H54 (cell line): ENCODE results near the gene DNAI2.

ENCODE experiments used
- DNase-seq: peaks from one replicate; pipeline ENCODE4 v3.0.0; 2011; ENCODE audit warnings: low spot score, mixed read lengths; ENCODE audit not compliant: insufficient read length
- FAIRE-seq: peaks from 3 replicates; lab custom pipeline; 2011; peaks lifted over from hg19 to GRCh38; lab: Jason Lieb, UNC
- POLR2A ChIP-seq: IDR thresholded peaks from 2 replicates; pipeline ENCODE4 v1.6.1; 2011; ENCODE audit warnings: low read depth, mild to moderate bottlenecking, low read length

The DNAI2 gene

GRCh38 chr17:74296548-74296936 lies 22.5 kb downstream of the DNAI2 start:
- TF ChIP-seq POLR2A = no peak
- FAIRE-seq (no peak), DNase-seq (peak; percentile 40)

GRCh38 chr17:74297941-74298340 lies 23.9 kb downstream of the DNAI2 start:
- no peak for TF ChIP-seq POLR2A
- FAIRE-seq (peak; percentile 45), DNase-seq (peak; percentile 56)

GRCh38 chr17:74298778-74299177 lies 24.7 kb downstream of the DNAI2 start:
- no peak for TF ChIP-seq POLR2A
- FAIRE-seq = no peak
- DNase-seq = no peak

GRCh38 chr17:74299226-74300009 lies 25.4 kb downstream of the DNAI2 start:
- DNase-seq (no peak), FAIRE-seq (no peak)
- no peak for TF ChIP-seq POLR2A

- no peak for FAIRE-seq
- TF ChIP-seq POLR2A = no peak
- DNase-seq = no peak
Observed at GRCh38 chr17:74303305-74303704, 29.3 kb downstream of the DNAI2 start.

GRCh38 chr17:74304184-74304583 lies 30.1 kb downstream of the DNAI2 start:
- no peak for DNase-seq
- no peak for TF ChIP-seq POLR2A
- no peak for FAIRE-seq

- DNase-seq (no peak), FAIRE-seq (no peak)
- no peak for TF ChIP-seq POLR2A
Observed at GRCh38 chr17:74305865-74306654, 32.0 kb downstream of the DNAI2 start.

- FAIRE-seq = no peak
- TF ChIP-seq POLR2A = no peak
- no peak for DNase-seq
Observed at GRCh38 chr17:74307984-74308773, 34.1 kb downstream of the DNAI2 start.

GRCh38 chr17:74309902-74310301 lies 35.9 kb downstream of the DNAI2 start:
- DNase-seq = no peak
- no peak for TF ChIP-seq POLR2A
- no peak for FAIRE-seq

- no peak for TF ChIP-seq POLR2A
- FAIRE-seq (no peak), DNase-seq (no peak)
Observed at GRCh38 chr17:74314877-74315276, 40.8 kb downstream of the DNAI2 start.

GRCh38 chr17:74316220-74316619 lies 42.2 kb downstream of the DNAI2 start:
- DNase-seq (no peak), FAIRE-seq (no peak)
- TF ChIP-seq POLR2A = no peak

- TF ChIP-seq POLR2A = no peak
- DNase-seq (no peak), FAIRE-seq (no peak)
Observed at GRCh38 chr17:74317071-74317470, 43.0 kb downstream of the DNAI2 start.

- no peak for TF ChIP-seq POLR2A
- FAIRE-seq = no peak
- DNase-seq = no peak
Observed at GRCh38 chr17:74318391-74318790, 44.4 kb downstream of the DNAI2 start.

- DNase-seq = no peak
- TF ChIP-seq POLR2A = no peak
- FAIRE-seq = no peak
Observed at GRCh38 chr17:74324521-74324920, 50.5 kb downstream of the DNAI2 start.
